HCT116 (cell line): ENCODE measurements around the gene TRAF3.

Experiments used
- EZH2 ChIP-seq: fragments of 200-600 bp; sonication (generic); IDR thresholded peaks from 2 replicates; pipeline ENCODE4 v1.6.1; 2017; ENCODE audit warnings: antibody characterized with exemption, mixed run types
- POLR2A ChIP-seq: IDR thresholded peaks from 2 replicates; pipeline ENCODE4 v1.7.0; 2011; ENCODE audit warnings: borderline replicate concordance; ENCODE audit not compliant: insufficient read depth, insufficient read length; ENCODE audit errors: extremely low read depth
- ZNF274 ChIP-seq: fragments of 200-500 bp; sonication (Bioruptor generic); IDR thresholded peaks from 2 replicates; pipeline ENCODE4 v1.6.1; 2014; ENCODE audit warnings: mild to moderate bottlenecking, low read depth, low read length, inconsistent platforms
- TF ChIP-seq, protein P1 (sequence below), 3 experiments: fragments of 200-600 bp in 1 of 3; sonication (generic) in 1 of 3; IDR thresholded peaks in 2 of 3; conservative IDR thresholded peaks in 1 of 3; 2 replicates each; pipeline ENCODE4 v1.5.1; 2012 to 2017; ENCODE audit warnings: low read depth in 2 of 3, low read length in 2 of 3, antibody characterized with exemption in 1 of 3, borderline replicate concordance in 1 of 3, control low read depth in 1 of 3, mild to moderate bottlenecking in 1 of 3, mixed read lengths in 1 of 3, mixed run types in 1 of 3, moderate library complexity in 1 of 3; ENCODE audit not compliant: insufficient read depth in 1 of 3

- TF ChIP-seq POLR2A: no peak
- TF ChIP-seq, protein P1, sequence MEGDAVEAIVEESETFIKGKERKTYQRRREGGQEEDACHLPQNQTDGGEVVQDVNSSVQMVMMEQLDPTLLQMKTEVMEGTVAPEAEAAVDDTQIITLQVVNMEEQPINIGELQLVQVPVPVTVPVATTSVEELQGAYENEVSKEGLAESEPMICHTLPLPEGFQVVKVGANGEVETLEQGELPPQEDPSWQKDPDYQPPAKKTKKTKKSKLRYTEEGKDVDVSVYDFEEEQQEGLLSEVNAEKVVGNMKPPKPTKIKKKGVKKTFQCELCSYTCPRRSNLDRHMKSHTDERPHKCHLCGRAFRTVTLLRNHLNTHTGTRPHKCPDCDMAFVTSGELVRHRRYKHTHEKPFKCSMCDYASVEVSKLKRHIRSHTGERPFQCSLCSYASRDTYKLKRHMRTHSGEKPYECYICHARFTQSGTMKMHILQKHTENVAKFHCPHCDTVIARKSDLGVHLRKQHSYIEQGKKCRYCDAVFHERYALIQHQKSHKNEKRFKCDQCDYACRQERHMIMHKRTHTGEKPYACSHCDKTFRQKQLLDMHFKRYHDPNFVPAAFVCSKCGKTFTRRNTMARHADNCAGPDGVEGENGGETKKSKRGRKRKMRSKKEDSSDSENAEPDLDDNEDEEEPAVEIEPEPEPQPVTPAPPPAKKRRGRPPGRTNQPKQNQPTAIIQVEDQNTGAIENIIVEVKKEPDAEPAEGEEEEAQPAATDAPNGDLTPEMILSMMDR (IDR thresholded peaks at IDR 0.05 in 2 of 3, conservative IDR thresholded peaks at IDR 0.05 in 1 of 3; ENCODE audit: borderline replicate concordance in 1 of 3, insufficient read depth in 1 of 3, low read depth in 2 of 3, low read length in 2 of 3): no peak
- TF ChIP-seq ZNF274: no peak
- no peak for TF ChIP-seq EZH2
These were observed 180.0 kb downstream of the TRAF3 start for GRCh38 chr14:102957222-102957621.
